Karpas-422 (cell line): ENCODE measurements around the gene CBL. TPM values are rescaled to one million over a fixed set of nuclear protein-coding genes. Genes with fewer than 3 reads are reported as not detected.

Experiments used
- DNase-seq: peaks from one replicate; pipeline ENCODE4 v3.0.0-alpha.2; 2015
- H2AFZ ChIP-seq: fragments of 200-600 bp; sonication (generic); 2 replicates; pipeline ENCODE4 v1.6.1; 2014; ENCODE audit warnings: antibody characterized with exemption, low read length, mixed read lengths
- H3K27ac ChIP-seq: fragments of 200-600 bp; sonication (generic); 2 replicates; pipeline ENCODE4 v1.5.1; 2014; ENCODE audit warnings: mild to moderate bottlenecking, low read length, moderate library complexity
- H3K27me3 ChIP-seq: fragments of 200-600 bp; sonication (generic); 2 replicates; pipeline ENCODE4 v1.6.1; 2014; ENCODE audit warnings: low read length, mixed read lengths
- H3K36me3 ChIP-seq: fragments of 200-600 bp; sonication (generic); 2 replicates; pipeline ENCODE4 v1.6.1; 2014; ENCODE audit warnings: low read length, mixed read lengths; ENCODE audit not compliant: insufficient read depth
- H3K4me1 ChIP-seq: fragments of 200-600 bp; sonication (generic); 2 replicates; pipeline ENCODE4 v1.6.1; 2014; ENCODE audit warnings: mild to moderate bottlenecking, low read length, mixed read lengths
- H3K4me2 ChIP-seq: fragments of 200-600 bp; sonication (generic); 2 replicates; pipeline ENCODE4 v1.6.1; 2014; ENCODE audit warnings: low read length, low read depth, mild to moderate bottlenecking; ENCODE audit not compliant: poor library complexity, severe bottlenecking
- H3K4me3 ChIP-seq: fragments of 200-600 bp; sonication (generic); 2 replicates; pipeline ENCODE4 v1.5.1; 2014; ENCODE audit warnings: mild to moderate bottlenecking, antibody characterized with exemption, low read length, mixed read lengths
- H3K79me2 ChIP-seq: fragments of 200-600 bp; sonication (generic); 2 replicates; pipeline ENCODE4 v1.6.1; 2014; ENCODE audit warnings: mild to moderate bottlenecking, low read length, mixed read lengths
- H3K9ac ChIP-seq: fragments of 200-600 bp; sonication (generic); 2 replicates; pipeline ENCODE4 v1.6.0; 2014; ENCODE audit warnings: low read length
- H3K9me2 ChIP-seq: fragments of 200-600 bp; sonication (generic), shearing (Covaris generic); replicated peaks from 2 replicates; pipeline ENCODE4 v1.6.0; 2014; ENCODE audit warnings: mild to moderate bottlenecking, low read length, moderate library complexity; ENCODE audit not compliant: insufficient read depth
- H3K9me3 ChIP-seq: fragments of 300-700, 200-600 bp; sonication (generic); 2 replicates; pipeline ENCODE4 v1.6.1; 2014; ENCODE audit warnings: low read length, mixed read lengths
- H4K20me1 ChIP-seq: fragments of 200-600 bp; sonication (generic); 2 replicates; pipeline ENCODE4 v1.6.1; 2014; ENCODE audit warnings: mild to moderate bottlenecking, antibody characterized with exemption, low read length, low read depth; ENCODE audit not compliant: insufficient read depth
- total RNA-seq: library from RNA; depleted of rRNA; stranded (reverse); fragments of >200 nt; shearing (Covaris generic); gene quantifications from 2 replicates; pipeline ENCODE4 v1.2.3, GENCODE V29; 2014; ENCODE audit warnings: low replicate concordance

The CBL gene
- total RNA-seq, 1 experiment from 2014 or later: 34.0 TPM

GRCh38 chr11:119277660-119278059 lies 71.5 kb downstream of the CBL start:
- Histone ChIP-seq H3K4me2 (no peak overlapping the region), H3K36me3 (peaks cover 9% of the 10 kb centered on the region; the same call in 1 of the 2 replicates), H3K4me1 (no peaks in the 10 kb centered on the region), H3K4me3 (no peak overlapping the region), H3K9me2 (no peaks in the 10 kb centered on the region), H3K9ac (no peak overlapping the region), H3K79me2 (no peaks in the 10 kb centered on the region), H3K27me3 (no peaks in the 10 kb centered on the region), H4K20me1 (no peaks in the 10 kb centered on the region), H3K9me3 (no peaks in the 10 kb centered on the region), H2AFZ (no peak overlapping the region), H3K27ac (no peak overlapping the region)
- no peak for DNase-seq

GRCh38 chr11:119282495-119282894 lies 76.4 kb downstream of the CBL start:
- Histone ChIP-seq H3K4me3 (no peak overlapping the region), H3K4me1 (no peaks in the 10 kb centered on the region), H3K36me3 (peaks cover 3% of the 10 kb centered on the region; the same call in 1 of the 2 replicates), H3K27ac (no peak overlapping the region), H3K9me3 (no peaks in the 10 kb centered on the region), H3K9me2 (no peaks in the 10 kb centered on the region), H4K20me1 (no peaks in the 10 kb centered on the region), H3K4me2 (no peak overlapping the region), H3K9ac (no peak overlapping the region), H3K27me3 (no peaks in the 10 kb centered on the region), H2AFZ (no peak overlapping the region), H3K79me2 (no peaks in the 10 kb centered on the region)
- DNase-seq: no peak

- Histone ChIP-seq H3K79me2 (no peaks in the 10 kb centered on the region), H4K20me1 (no peaks in the 10 kb centered on the region), H3K27ac (no peak overlapping the region), H3K36me3 (peaks cover 3% of the 10 kb centered on the region; the same call in 1 of the 2 replicates), H3K9ac (no peak overlapping the region), H3K27me3 (no peaks in the 10 kb centered on the region), H2AFZ (no peak overlapping the region), H3K9me2 (no peaks in the 10 kb centered on the region), H3K4me3 (no peak overlapping the region), H3K9me3 (no peaks in the 10 kb centered on the region), H3K4me2 (no peak overlapping the region), H3K4me1 (0 out of 2 replicates have a peak, but pooled peaks cover 4% of the 10 kb centered on the region)
- peak; percentile 71 for DNase-seq
Measured at GRCh38 chr11:119284344-119285157, 78.4 kb downstream of the CBL start.

GRCh38 chr11:119285431-119285830 lies 79.3 kb downstream of the CBL start:
- H3K9ac ChIP-seq: no peak overlapping the region
- H3K4me1 ChIP-seq: 0 out of 2 replicates have a peak, but pooled peaks cover 4% of the 10 kb centered on the region
- no peaks in the 10 kb centered on the region for H3K27me3 ChIP-seq
- no peak overlapping the region for H2AFZ ChIP-seq
- no peaks in the 10 kb centered on the region for H4K20me1 ChIP-seq
- H3K36me3 ChIP-seq: peaks cover 3% of the 10 kb centered on the region; the same call in 1 of the 2 replicates
- no peaks in the 10 kb centered on the region for H3K9me3 ChIP-seq
- H3K79me2 ChIP-seq: no peaks in the 10 kb centered on the region
- H3K27ac ChIP-seq: no peak overlapping the region
- H3K4me3 ChIP-seq: no peak overlapping the region
- H3K4me2 ChIP-seq: no peak overlapping the region
- no peak for DNase-seq
- H3K9me2 ChIP-seq: no peaks in the 10 kb centered on the region

GRCh38 chr11:119288219-119288618 lies 82.1 kb downstream of the CBL start:
- Histone ChIP-seq H3K27ac (no peak overlapping the region), H3K36me3 (peaks cover 3% of the 10 kb centered on the region; the same call in 1 of the 2 replicates), H3K4me2 (no peak overlapping the region), H2AFZ (no peak overlapping the region), H3K79me2 (no peaks in the 10 kb centered on the region), H3K9ac (no peak overlapping the region), H3K27me3 (no peaks in the 10 kb centered on the region), H3K4me3 (no peak overlapping the region), H3K9me3 (no peaks in the 10 kb centered on the region), H3K9me2 (no peaks in the 10 kb centered on the region), H3K4me1 (0 out of 2 replicates have a peak, but pooled peaks cover 4% of the 10 kb centered on the region), H4K20me1 (no peaks in the 10 kb centered on the region)
- DNase-seq: no peak

- DNase-seq: no peak
- Histone ChIP-seq H3K27ac (no peak overlapping the region), H4K20me1 (no peaks in the 10 kb centered on the region), H3K9ac (no peak overlapping the region), H2AFZ (no peak overlapping the region), H3K9me2 (no peaks in the 10 kb centered on the region), H3K36me3 (peaks cover 3% of the 10 kb centered on the region; the same call in 1 of the 2 replicates), H3K9me3 (no peaks in the 10 kb centered on the region), H3K79me2 (no peaks in the 10 kb centered on the region), H3K4me1 (0 out of 2 replicates have a peak, but pooled peaks cover 4% of the 10 kb centered on the region), H3K4me3 (no peak overlapping the region), H3K27me3 (no peaks in the 10 kb centered on the region), H3K4me2 (no peak overlapping the region)
Measured at GRCh38 chr11:119290894-119291497, 84.9 kb downstream of the CBL start.

GRCh38 chr11:119293461-119293860 lies 87.3 kb downstream of the CBL start:
- H4K20me1 ChIP-seq: no peaks in the 10 kb centered on the region
- H3K9ac ChIP-seq: no peak overlapping the region
- H3K27ac ChIP-seq: no peak overlapping the region
- no peak overlapping the region for H3K4me2 ChIP-seq
- no peaks in the 10 kb centered on the region for H3K9me3 ChIP-seq
- H3K9me2 ChIP-seq: no peaks in the 10 kb centered on the region
- no peak overlapping the region for H2AFZ ChIP-seq
- H3K27me3 ChIP-seq: no peaks in the 10 kb centered on the region
- H3K4me1 ChIP-seq: 0 out of 2 replicates have a peak, but pooled peaks cover 4% of the 10 kb centered on the region
- H3K36me3 ChIP-seq: no peaks in the 10 kb centered on the region
- H3K79me2 ChIP-seq: no peaks in the 10 kb centered on the region
- no peak overlapping the region for H3K4me3 ChIP-seq
- no peak for DNase-seq

- Histone ChIP-seq H3K4me1 (no peaks in the 10 kb centered on the region), H3K27me3 (no peaks in the 10 kb centered on the region), H2AFZ (no peak overlapping the region), H3K79me2 (no peaks in the 10 kb centered on the region), H3K9me2 (no peaks in the 10 kb centered on the region), H3K4me3 (no peak overlapping the region), H3K27ac (no peak overlapping the region), H3K4me2 (no peak overlapping the region), H3K36me3 (no peaks in the 10 kb centered on the region; the same call in 1 of the 2 replicates), H4K20me1 (no peaks in the 10 kb centered on the region), H3K9me3 (no peaks in the 10 kb centered on the region), H3K9ac (no peak overlapping the region)
- no peak for DNase-seq
Measured at GRCh38 chr11:119295178-119295577, 89.0 kb downstream of the CBL start.
